ENCODE measurements around the gene MNT.
"Not testable (repeated sequence)": the region's sequence is repeated elsewhere in the genome, so short reads cannot be mapped to it uniquely, and the experiment has no call there.

Gene MNT

GRCh38 chr17:2400877-2401425, at the start of gene MNT:
Gene MNT, minus strand, starts transcription at chr17:2401060. Its CDS starts 348 bp downstream, at chr17:2400712.
- peak; percentile 94 for DNase-seq

- DNase-seq = no peak
Observed at GRCh38 chr17:2450016-2450650, 49.3 kb upstream of the MNT start.

DNA sequence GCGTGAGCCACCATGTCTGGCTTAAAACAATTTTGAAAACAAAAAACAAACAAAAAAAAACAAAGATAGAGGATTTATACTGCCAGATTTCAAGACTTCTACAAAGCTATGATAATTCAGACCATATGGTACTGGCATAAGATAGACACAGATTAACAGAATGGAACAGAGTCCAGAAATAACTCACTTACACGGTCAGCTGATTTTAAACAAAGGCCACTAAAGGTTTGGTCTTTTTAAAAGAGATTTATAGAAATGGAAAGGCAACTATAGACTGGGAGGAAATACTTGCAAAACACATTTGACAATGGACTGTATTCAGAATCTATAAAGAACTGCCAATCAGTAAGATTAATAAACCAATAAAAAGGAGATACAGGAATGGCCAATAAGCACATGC, 48.6 kb upstream of the MNT start:
- DNase-seq = no peak

GRCh38 chr17:2447479-2447878, 46.6 kb upstream of the MNT start:
- not testable (repeated sequence) for DNase-seq

DNA sequence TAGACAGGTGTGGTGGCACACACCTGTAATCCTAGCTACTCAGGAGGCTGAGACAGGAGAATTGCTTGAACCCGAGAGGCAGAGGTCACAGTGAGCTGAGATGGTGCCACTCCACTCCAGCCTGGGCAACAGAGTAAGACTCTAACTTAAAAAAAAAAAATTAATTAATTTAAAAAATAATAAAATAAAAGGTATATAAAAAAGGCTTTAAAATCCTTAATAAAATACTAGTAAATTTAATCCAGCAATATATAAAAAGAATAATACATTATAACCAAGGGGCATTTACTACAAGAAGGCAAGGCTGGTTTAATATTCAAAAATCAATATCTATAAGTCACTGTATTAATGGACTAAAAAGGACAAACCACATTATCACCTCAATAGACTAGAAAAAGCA, 44.8 kb upstream of the MNT start:
- no peak for DNase-seq

DNA sequence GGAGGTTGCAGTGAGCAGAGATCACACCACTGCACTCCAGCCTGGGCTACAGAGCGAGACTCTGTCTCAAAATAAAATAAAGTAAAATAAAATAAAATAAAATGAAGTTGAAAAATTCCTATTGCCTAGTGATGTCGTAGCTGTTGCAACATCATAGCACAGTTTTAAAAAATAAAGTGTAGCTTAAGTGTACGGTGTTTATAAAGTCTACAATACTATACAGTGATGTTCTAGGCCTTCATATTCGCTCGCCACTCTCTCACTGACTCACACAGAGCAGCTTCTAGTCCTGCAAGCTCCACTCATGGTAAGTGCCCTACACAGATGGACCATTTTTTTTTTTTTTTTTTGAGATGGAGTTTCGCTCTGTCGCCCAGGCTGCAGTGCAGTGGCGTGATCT, 43.5 kb upstream of the MNT start:
- no peak for DNase-seq

GRCh38 chr17:2442166-2442565, 41.3 kb upstream of the MNT start:
- DNase-seq = no peak

DNA sequence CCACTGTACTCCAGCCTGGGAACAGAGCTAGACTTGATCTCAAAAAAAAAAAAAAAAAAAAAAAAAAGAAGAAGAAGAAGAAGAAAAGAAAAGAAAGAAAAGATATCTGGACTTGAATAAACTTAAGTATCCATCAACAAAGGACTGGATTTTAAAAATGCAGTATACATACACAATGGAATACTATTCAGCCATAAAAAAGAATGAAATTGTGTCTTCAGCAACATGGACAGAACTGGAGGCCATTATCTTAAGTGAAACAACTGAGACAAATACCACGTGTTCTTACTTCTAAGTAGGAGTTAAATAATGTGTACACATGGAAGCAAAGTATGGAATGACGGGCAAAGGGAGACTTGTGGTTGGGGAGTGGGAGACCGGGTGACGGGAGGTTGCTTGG, 40.1 kb upstream of the MNT start:
- no peak for DNase-seq

- DNase-seq = not testable (repeated sequence)
Observed at GRCh38 chr17:2439997-2440396, 39.1 kb upstream of the MNT start.

- no peak for DNase-seq
Observed at GRCh38 chr17:2438823-2439222, 38.0 kb upstream of the MNT start.

- no peak for DNase-seq
Observed at GRCh38 chr17:2436316-2436905, 35.6 kb upstream of the MNT start.

GRCh38 chr17:2435862-2436261, 35.0 kb upstream of the MNT start:
- no peak for DNase-seq

- no peak for DNase-seq
Observed at GRCh38 chr17:2435181-2435741, 34.4 kb upstream of the MNT start.

DNA sequence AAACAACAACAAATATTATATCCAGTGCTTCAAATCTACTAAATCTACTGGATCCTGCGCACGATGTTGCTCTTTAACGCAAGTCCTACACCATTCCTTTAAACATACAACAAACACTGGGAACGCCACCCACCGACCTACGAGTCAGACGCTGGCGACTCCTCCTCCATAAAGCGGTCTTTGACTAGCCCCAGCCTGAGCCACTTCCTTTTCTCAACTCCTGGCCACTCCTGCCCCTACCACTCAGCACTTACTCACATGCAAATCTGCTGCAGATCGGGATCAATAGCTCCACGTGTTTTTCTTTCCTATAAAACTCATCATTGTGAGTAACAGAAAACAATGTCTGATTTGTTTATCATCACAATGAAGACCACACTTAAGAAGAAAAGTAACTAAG, 32.8 kb upstream of the MNT start:
- DNase-seq = no peak

DNA sequence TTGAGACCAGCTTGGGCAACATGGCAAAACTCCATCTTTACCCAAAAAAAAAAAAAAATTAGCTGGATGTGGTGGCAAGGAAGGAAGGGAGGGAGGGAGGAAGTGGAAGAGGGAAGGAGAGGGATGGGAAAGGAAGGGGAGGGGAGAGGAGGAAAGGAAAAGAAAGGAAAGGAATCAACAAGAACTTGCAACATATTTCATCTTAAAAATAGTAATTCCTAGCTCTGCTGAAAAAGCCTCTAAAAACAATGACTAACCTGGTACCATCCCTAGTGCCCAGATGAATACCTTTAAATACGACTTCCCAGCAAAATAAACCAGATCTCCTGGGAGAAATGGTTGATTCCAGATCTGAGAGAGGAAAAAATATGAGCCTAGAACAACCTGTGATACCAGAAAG, 27.1 kb upstream of the MNT start:
- DNase-seq = no peak

DNA sequence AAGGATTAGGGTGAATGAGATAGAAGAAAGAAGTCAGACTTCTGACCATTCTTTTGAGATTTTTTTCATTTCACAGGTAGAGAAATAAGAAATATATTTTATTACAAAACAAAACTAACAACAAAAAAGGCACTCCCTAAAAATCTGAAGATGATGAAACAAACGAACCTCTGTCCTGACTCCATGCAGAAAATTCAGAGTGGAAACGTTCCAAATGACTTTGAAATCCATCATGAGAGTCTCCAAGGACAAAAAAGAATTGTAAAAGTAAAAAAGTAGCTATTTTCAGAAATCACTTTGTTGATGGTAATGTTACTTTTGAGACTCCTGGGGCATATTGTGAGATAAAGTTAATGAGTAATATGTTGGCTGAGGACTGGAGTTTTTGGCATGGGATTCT, 26.4 kb upstream of the MNT start:
- DNase-seq = no peak

- no peak for DNase-seq
Observed at GRCh38 chr17:2423271-2423670, 22.4 kb upstream of the MNT start.

- no peak for DNase-seq
Observed at GRCh38 chr17:2421315-2422147, 20.7 kb upstream of the MNT start.

GRCh38 chr17:2420176-2420575, 19.3 kb upstream of the MNT start:
- no peak for DNase-seq

- DNase-seq = no peak
Observed at GRCh38 chr17:2419486-2419885, 18.6 kb upstream of the MNT start.

DNA sequence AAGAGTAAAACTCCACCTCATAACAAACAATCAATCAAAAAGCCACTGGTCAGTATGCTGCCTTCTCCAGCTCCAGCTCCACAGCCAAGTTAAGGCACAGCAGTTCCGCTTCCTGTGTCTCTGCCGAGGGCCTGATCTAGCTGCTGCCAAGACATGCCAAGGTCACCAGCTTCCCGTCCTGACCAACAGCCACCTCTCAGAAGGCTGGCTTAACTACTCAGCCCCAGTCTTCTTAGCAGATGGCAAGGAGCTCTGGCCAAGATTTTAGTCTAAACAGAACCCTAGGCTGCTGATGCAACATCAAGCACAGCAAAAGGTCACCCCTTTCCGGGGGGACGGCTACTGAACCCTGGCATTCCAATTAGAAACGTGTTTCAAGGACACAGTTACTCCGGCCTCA, 17.7 kb upstream of the MNT start:
- no peak for DNase-seq

- peak; percentile 93 for DNase-seq
Observed at GRCh38 chr17:2416010-2416734, 15.3 kb upstream of the MNT start.

GRCh38 chr17:2415081-2415480, 14.2 kb upstream of the MNT start:
- no peak for DNase-seq

Measured in activated T-cell treated with anti-CD3 and anti-CD28 coated beads, Interleukin-2, amount 50 U/mL, for 1 hour (primary cell).